AG04449 (cell line): Measurements from ENCODE around the gene MMEL1.

ENCODE experiments used
- CTCF ChIA-PET: fragments of 350-600 bp; formaldehyde crosslinking; extraction: SDS; loops from one replicate; lab custom pipeline; 2021; ENCODE audit warnings: antibody characterized with exemption; lab: Yijun Ruan, JAX
- POLR2A ChIA-PET: fragments of 400-600, 350-600 bp; formaldehyde crosslinking; extraction: SDS; loops from one replicate; lab custom pipeline; 2020; ENCODE audit warnings: antibody characterized with exemption, inconsistent platforms; lab: Yijun Ruan, JAX
- DNase-seq: peaks from one replicate; pipeline ENCODE4 v3.0.0-alpha.2; 2010; ENCODE audit warnings: low read depth, low spot score
- H3K4me3 ChIP-seq: 2 replicates; pipeline ENCODE4 v1.5.1; 2011; ENCODE audit warnings: low read depth, mild to moderate bottlenecking, control low read depth, low read length
- CTCF ChIP-seq: IDR thresholded peaks from one replicate; pipeline ENCODE4 v1.5.1; 2011; ENCODE audit warnings: mild to moderate bottlenecking, moderate library complexity, low read length, control low read depth, inconsistent platforms; ENCODE audit not compliant: insufficient read depth; ENCODE audit errors: missing control alignments

The MMEL1 gene

DNA sequence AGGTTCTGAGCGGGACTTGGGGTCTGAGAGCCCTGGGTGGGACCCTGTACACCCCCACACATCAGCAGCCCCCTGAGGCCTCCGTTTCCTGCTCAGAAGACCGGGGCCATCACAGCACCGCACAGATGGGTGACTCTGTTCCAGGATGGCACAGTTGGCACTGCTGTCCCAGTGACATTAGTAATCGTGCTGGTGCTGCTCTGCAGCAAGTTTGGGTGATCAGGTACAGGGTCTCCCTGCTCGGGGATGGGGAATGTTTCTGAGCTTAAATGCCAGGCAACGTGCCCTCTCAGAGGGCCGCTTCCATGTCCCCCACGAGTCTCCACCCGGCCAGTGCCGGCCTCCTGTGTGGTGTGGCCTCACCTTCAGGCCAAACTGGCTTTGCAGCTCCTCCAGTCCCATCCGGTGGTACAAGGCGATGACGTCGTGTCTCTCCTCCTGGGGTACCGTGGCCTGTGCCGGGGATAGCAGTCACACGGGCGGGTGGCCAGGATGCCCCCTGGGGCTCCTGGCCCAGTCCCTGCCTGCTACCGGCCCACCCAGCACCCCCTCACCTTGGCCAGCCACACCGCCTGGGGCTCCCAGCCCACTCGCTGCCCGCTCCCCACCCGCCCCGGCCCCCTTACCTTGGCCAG is 29.2 kb downstream of the MMEL1 start:
- CTCF ChIA-PET = no interaction called here
- no peak for TF ChIP-seq CTCF
- no peak for DNase-seq
- POLR2A ChIA-PET = no interaction called here
- no peak overlapping the region for H3K4me3 ChIP-seq

DNA sequence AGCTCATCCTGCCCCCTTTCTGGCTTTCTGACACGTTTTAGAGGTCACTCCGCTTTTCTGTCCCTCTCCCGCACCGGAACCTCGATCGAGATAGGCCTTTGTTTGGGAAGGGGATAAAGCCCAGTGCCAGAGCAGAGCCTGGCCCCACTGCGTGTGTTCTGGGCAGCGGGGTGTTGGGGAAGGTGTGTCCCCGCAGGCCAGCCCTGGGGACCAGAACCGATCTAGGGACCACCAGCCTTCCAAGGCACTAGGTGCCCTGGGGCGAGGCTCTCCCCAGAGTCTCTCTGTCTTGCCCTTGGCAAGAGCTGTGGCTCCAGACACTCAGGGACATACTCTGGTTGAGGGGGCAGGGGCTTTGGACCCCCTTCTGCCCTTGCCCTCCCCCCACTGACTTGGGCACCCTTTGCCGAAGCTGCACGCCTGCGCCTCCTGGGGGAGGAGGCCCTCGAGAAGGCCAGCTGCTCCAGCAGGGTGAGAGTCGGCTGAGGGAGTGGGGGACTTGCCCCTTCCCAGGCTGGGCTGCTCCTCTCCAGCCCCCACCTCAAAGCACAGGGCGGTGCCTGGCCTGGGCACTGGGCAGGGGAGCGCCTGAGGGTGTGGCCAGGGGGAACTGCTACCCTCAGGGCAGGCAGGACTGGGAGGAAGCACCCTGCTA is 29.8 kb downstream of the MMEL1 start:
- POLR2A ChIA-PET = no interaction called here
- TF ChIP-seq CTCF = no peak
- no peak overlapping the region for H3K4me3 ChIP-seq
- no peak for DNase-seq
- CTCF ChIA-PET = no interaction called here

DNA sequence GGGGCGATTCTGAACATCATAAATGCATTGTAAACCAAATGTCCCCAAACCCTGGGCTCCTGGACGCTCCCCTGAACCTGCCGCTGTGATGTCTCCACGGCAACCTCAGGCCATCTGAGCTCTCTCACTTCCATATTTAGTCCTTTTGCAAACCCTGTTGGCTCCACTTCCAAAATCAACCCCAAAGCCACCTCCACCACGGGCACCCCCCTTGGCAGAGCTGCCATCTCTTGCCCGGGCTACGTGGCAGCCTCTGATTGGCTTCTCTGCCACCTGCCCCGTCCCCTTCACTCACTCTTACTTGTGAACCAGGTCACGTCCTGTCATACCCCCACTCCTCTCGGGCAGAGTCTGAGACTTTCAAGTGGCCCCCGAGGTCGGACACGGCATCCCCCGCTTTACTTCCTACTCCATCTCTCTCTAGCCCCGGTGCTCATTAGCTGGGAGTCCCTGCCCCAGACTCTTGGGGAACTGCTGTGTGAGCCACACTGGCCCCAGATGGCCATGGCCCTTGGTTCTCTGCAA is 30.4 kb downstream of the MMEL1 start:
- no peak overlapping the region for H3K4me3 ChIP-seq
- CTCF ChIA-PET = no interaction called here
- no peak for TF ChIP-seq CTCF
- DNase-seq = no peak
- POLR2A ChIA-PET = no interaction called here

DNA sequence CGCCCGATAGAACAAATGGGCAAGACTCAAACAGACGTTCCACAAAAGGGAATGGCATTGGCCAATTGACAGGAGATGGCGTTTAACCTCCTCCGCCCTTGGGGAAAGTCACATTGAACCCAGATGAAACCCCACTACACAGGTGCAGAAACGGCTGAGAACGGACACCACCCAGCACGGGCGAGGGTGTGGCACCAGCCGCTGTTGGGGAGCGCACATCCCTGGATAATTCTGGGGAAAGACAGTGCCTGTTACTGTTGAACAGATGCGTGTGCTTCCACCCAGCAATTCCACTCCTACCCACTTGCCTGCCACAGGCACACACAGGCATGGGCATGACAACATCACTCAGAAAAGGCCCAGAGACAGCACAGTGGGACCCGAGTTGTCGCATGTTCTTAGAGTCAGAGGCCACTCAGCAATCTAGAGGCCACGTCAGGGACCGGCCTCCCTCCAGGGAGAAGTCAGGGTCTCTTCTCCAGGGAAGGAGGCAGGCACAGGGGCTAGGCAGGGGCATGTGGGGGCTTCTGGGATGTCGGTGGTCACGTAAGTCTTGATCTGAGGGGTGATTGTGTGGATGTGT is 31.0 kb downstream of the MMEL1 start:
- no peak for TF ChIP-seq CTCF
- ChIA-PET CTCF (no interaction called here), POLR2A (no interaction called here)
- no peak overlapping the region for H3K4me3 ChIP-seq
- DNase-seq = no peak

DNA sequence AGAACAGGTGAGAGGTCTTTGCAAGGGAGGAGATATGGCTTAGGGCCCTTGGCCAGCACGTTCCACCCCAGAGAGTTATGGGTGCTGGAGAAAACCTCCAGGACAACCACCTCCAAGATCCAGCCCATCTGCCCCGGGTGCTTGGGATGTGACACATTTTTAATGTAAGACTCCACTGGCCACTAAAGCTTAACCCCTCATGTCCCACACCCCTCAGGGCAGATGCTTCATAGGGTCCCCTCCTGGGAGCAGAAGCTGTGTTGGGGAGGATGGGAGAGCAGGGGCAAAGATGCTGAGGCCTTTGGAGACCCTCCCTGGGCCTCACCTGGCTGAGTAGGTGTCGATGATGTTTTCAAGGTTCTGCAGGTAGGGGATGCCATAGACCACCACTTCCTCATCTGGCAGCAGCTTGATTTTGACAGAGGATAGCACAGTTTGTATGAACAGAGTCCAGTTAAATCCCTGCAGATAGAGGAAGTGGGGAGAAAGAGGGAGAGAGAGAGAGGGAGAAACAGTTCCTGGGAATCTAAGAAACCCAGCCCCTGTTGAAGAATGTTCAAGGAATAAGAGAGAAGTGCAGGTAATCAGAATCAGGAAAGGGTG is 34.4 kb downstream of the MMEL1 start:
- ChIA-PET POLR2A (no interaction called here), CTCF (no interaction called here)
- DNase-seq = no peak
- H3K4me3 ChIP-seq = no peak overlapping the region
- TF ChIP-seq CTCF = no peak
